ENCODE results near the gene RILP.

RILP gene

GRCh38 chr17:1629504-1630310 is 20.0 kb downstream of the RILP start:
- peak; percentile 64 for DNase-seq (ENCODE audit: low spot score)

GRCh38 chr17:1628856-1629503 is 20.7 kb downstream of the RILP start:
- peak; percentile 98 for DNase-seq (ENCODE audit: low spot score)

GRCh38 chr17:1627982-1628855 is 21.4 kb downstream of the RILP start, which contains the start of gene SLC43A2:
SLC43A2 (minus strand) TSS chr17:1628834; CDS start chr17:1627874, 960 bp downstream.
- peak; percentile 95 for DNase-seq (ENCODE audit: low spot score)

DNA sequence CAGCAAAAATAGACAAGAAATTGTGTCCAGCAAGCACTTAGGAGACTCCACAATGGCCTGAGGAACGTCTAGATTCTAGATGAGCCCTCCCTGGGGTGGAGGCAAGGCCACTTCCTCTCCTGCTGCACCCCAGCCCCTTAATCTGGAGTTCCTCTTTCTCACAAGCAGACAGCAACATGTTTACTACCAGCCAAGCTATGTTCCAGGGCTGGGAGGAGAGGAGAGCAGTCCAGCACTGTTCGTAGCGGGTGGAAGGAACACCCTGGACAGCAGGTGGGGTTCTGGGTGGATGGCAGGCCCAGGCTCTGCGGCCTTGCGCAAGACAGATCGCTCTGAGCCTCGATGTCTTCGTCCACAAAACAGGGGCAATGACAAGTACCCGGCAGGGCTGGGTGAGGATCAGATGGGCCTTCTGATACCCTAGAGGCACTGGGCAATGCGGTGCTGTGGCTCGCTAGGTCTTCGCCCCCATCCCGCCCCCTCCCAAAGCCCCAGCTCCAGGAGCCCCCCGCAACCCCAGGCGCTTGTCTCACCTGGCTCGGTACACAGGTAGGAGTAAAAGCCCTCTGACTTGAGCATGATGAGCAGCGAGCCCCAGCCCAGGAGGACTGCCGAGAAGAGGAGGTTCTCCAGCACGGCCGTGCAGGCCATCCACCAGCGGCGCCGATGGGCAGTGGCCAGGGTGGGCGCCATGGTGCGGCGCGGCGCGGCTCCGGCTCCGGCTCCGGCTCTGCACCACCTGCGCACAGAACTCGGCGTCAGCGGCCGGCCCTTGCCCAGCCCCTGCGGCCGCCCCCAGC is 22.3 kb downstream of the RILP start:
- no peak for DNase-seq (ENCODE audit: low spot score)

- DNase-seq (ENCODE audit: low spot score) = no peak
These were observed 23.3 kb downstream of the RILP start for GRCh38 chr17:1626333-1626732.

GRCh38 chr17:1625581-1625980 is 24.1 kb downstream of the RILP start:
- no peak for DNase-seq (ENCODE audit: low spot score)

GRCh38 chr17:1625053-1625452 is 24.6 kb downstream of the RILP start:
- DNase-seq (ENCODE audit: low spot score) = no peak

DNA sequence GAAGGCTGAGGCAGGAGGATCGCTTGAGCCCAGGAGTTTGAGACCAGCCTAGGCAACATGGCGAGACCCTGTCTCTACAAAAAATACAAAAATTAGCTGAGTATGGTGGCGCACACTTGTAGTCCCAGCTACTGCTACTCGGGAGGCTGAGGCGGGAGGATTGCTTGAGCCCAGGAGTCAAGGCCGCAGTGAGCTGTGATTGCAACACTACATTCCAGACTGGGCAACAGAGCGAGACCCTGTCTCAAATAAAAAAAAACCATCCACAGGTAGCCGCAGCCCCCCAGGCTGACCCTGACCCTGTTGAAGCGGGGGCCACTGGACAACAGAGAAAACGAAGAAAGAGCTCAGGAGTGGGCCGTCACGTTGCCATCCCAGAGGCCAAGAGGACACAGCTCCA is 25.0 kb downstream of the RILP start:
- DNase-seq (ENCODE audit: low spot score) = no peak

DNA sequence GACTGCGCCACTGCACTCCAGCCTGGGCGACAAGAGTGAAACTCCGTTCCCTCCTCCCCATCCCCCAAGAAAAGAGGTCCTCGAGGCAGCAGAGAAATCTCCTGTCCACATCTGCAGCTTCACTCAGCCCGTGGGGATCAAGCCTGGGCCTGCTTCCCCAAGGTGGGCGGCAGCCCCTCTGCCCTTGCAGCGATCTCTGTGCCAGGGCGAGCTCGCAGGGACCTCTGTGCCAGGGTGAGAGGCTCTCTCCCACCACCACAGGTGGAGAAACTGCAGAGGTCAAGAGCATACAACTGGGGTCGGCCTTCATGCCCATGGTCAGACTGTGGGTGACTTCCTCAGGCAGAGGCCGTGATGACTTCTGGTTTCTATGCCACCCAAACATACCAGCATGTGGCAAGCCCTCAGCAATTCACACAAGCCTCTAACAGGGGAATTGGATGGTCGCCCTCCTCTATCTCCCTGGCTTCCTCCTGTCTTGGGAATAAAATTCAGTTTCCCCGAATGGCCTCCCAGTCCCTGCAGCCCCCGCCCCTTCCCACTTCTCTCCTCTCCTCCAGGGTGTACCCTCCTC is 26.5 kb downstream of the RILP start:
- no peak for DNase-seq (ENCODE audit: low spot score)

GRCh38 chr17:1621273-1621954 is 28.3 kb downstream of the RILP start:
- DNase-seq (ENCODE audit: low spot score) = no peak

GRCh38 chr17:1620486-1620885 is 29.2 kb downstream of the RILP start:
- no peak for DNase-seq (ENCODE audit: low spot score)

DNA sequence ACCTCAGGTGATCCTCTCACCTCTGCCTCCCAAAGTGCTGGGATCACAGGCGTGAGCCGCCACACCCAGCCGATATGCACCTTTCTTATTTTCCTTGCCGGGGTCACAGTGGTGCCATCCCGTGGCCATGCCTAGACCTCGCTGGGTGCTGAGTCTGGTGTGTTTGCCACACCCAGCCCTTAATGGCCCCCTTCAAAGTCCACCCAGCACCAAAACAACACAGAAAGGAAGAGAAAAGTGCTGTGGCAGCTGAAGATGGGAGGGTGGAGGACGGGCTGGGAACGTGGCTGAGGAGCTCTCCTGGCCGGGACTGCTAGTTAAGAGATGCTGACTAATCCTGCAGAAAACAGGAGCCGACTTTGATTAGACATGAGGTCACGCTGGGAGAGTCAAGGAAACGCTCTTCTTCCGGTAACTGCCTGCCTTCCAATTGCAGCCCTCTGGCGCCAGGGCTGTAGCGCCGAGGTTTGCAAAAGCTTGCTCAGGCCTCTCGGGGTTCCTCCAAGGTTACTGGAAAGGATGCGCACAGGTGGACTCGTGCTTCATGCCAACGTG is 32.0 kb downstream of the RILP start:
- no peak for DNase-seq (ENCODE audit: low spot score)

GRCh38 chr17:1616101-1616500 is 33.6 kb downstream of the RILP start:
- DNase-seq (ENCODE audit: low spot score) = no peak

GRCh38 chr17:1612400-1612799 is 37.3 kb downstream of the RILP start:
- no peak for DNase-seq (ENCODE audit: low spot score)

DNA sequence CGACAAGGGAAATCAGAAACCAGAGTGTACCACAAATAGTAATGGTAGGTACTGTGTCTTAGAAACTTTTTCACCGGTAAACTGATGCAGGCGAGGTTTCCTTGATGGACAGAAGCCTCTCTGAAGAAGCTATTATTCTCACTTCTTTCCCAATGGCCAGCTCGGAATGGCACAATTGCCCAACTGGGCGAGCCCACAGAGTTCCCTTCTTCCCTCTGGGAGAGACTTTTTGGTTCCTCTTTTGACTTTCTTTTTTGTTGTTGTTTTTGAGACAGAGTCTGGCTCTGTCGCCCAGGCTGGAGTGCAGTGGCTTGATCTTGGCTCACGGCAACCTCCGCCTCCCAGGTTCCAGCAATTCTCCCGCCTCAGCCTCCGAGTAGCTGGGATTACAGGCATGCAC is 38.0 kb downstream of the RILP start:
- DNase-seq (ENCODE audit: low spot score) = no peak

GRCh38 chr17:1608676-1609075 is 41.0 kb downstream of the RILP start:
- DNase-seq (ENCODE audit: low spot score) = no peak

GRCh38 chr17:1607971-1608320 is 41.7 kb downstream of the RILP start:
- no peak for DNase-seq (ENCODE audit: low spot score)

- DNase-seq (ENCODE audit: low spot score) = no peak
These were observed 43.2 kb downstream of the RILP start for GRCh38 chr17:1606352-1606985.

GRCh38 chr17:1605681-1606351 is 43.9 kb downstream of the RILP start:
- DNase-seq (ENCODE audit: low spot score) = no peak

Data from HuH-7.5 (cell line).